NB4 (cell line): ENCODE data around the gene PLCXD1.

Experiments used
- DNase-seq: peaks from one replicate; pipeline ENCODE4 v3.0.0; 2010; ENCODE audit warnings: low read depth
- H3K4me3 ChIP-seq: one replicate; pipeline ENCODE4 v1.5.1; 2011; ENCODE audit warnings: mild to moderate bottlenecking, low read depth, low read length, moderate library complexity
- MYC ChIP-seq: IDR thresholded peaks from 2 replicates; pipeline ENCODE4 v1.6.1; 2011; ENCODE audit warnings: low read depth, low read length
- POLR2A ChIP-seq: IDR thresholded peaks from 2 replicates; pipeline ENCODE4 v1.6.1; 2011; ENCODE audit warnings: mild to moderate bottlenecking; ENCODE audit not compliant: insufficient read length; ENCODE audit errors: extremely low read depth
- TF ChIP-seq, protein P1 (sequence below): IDR thresholded peaks from one replicate; pipeline ENCODE4 v1.5.1; 2012; ENCODE audit warnings: low read depth, low read length
- TF ChIP-seq, protein P2 (sequence below): IDR thresholded peaks from 2 replicates; pipeline ENCODE4 v1.6.1; 2011; ENCODE audit warnings: low read depth, low read length

Gene PLCXD1

GRCh38 chrX:338836-339400 lies 57.7 kb downstream of the PLCXD1 start:
- DNase-seq: no peak
- TF ChIP-seq MYC (no peak), POLR2A (no peak)
- TF ChIP-seq, protein P1, sequence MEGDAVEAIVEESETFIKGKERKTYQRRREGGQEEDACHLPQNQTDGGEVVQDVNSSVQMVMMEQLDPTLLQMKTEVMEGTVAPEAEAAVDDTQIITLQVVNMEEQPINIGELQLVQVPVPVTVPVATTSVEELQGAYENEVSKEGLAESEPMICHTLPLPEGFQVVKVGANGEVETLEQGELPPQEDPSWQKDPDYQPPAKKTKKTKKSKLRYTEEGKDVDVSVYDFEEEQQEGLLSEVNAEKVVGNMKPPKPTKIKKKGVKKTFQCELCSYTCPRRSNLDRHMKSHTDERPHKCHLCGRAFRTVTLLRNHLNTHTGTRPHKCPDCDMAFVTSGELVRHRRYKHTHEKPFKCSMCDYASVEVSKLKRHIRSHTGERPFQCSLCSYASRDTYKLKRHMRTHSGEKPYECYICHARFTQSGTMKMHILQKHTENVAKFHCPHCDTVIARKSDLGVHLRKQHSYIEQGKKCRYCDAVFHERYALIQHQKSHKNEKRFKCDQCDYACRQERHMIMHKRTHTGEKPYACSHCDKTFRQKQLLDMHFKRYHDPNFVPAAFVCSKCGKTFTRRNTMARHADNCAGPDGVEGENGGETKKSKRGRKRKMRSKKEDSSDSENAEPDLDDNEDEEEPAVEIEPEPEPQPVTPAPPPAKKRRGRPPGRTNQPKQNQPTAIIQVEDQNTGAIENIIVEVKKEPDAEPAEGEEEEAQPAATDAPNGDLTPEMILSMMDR: no peak
- TF ChIP-seq, protein P2, sequence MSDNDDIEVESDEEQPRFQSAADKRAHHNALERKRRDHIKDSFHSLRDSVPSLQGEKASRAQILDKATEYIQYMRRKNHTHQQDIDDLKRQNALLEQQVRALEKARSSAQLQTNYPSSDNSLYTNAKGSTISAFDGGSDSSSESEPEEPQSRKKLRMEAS: no peak
- no peak overlapping the region for H3K4me3 ChIP-seq

DNA sequence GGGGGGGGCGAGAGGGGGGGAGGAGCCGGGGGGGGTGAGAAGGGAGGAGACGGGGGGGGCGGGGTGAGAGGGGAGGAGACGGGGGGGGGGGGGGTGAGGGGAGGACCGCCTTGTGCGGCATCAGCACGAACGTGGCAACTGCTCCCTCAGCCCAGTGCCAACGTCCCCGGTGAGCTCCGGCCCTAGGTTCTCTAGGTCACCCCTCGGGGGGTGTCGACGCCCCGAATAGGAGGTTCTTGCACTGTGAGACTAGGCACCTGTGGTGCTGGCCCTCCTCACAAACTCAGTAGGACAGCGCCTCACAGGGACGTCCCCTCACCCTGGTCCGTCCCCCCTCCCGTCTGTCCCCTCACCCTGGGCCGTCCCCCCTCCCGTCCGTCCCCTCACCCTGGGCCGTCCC lies 58.9 kb downstream of the PLCXD1 start:
- no peak for DNase-seq
- TF ChIP-seq, protein P2: no peak
- no peak for TF ChIP-seq MYC
- no peak for TF ChIP-seq POLR2A
- TF ChIP-seq, protein P1: no peak
- no peak overlapping the region for H3K4me3 ChIP-seq

- TF ChIP-seq POLR2A: no peak
- TF ChIP-seq, protein P2: no peak
- TF ChIP-seq MYC: no peak
- TF ChIP-seq, protein P1: no peak
- H3K4me3 ChIP-seq: no peak overlapping the region
- no peak for DNase-seq
Measured at GRCh38 chrX:340641-341423, 59.7 kb downstream of the PLCXD1 start.

- TF ChIP-seq POLR2A (no peak), MYC (no peak)
- TF ChIP-seq, protein P1: no peak
- TF ChIP-seq, protein P2: no peak
- no peak overlapping the region for H3K4me3 ChIP-seq
- no peak for DNase-seq
Measured at GRCh38 chrX:341541-342101, 60.4 kb downstream of the PLCXD1 start.

GRCh38 chrX:344371-344901 lies 63.3 kb downstream of the PLCXD1 start:
- no peak for DNase-seq
- TF ChIP-seq POLR2A (no peak), MYC (no peak)
- H3K4me3 ChIP-seq: no peak overlapping the region
